ENCODE data around the gene HFM1. TPM values are rescaled to one million over a fixed set of nuclear protein-coding genes. Genes with fewer than 3 reads are reported as not detected.
"Not testable (repeated sequence)": the region's sequence is repeated elsewhere in the genome, so short reads cannot be mapped to it uniquely, and the experiment has no call there.

HFM1 gene
- total RNA-seq, result 1 to 10 TPM in 1 of 2 donors, under 1 TPM in 1; 0.18 to 4.8 TPM

- intact Hi-C loops (cut with DNase I), result loop anchor here (5.0 to 10.0 kb wide), 2 partner anchors 100 to 122 kb away; partner anchors contain the start of gene CDC7
- peak; percentile 32 for DNase-seq (ENCODE audit: low spot score)
These were observed at the start of gene HFM1 for GRCh38 chr1:91404151-91405012. Gene HFM1, minus strand, starts transcription at chr1:91404837. Its CDS starts 3,755 bp downstream, at chr1:91401082.

GRCh38 chr1:91454136-91454535 lies 49.5 kb upstream of the HFM1 start:
- Histone ChIP-seq H3K9me3 (no peaks in the 10 kb centered on the region), H3K4me1 (replicated peaks) (no peaks in the 10 kb centered on the region), H3K4me3 (no peak overlapping the region), H3K36me3 (no peaks in the 10 kb centered on the region), H3K27ac (no peak overlapping the region), H3K27me3 (replicated peaks; ENCODE audit: insufficient read depth) (no peaks in the 10 kb centered on the region)
- no peak for DNase-seq (ENCODE audit: low spot score)
- 77% methylated on average over 2 of the region's 2 CpGs for WGBS
- intact Hi-C loops (cut with DNase I), result no loop called here
- no peak for TF ChIP-seq CTCF (IDR thresholded peaks at IDR 0.05)

More at GRCh38 chr1:91404151-91405012, at the start of gene HFM1:
- Histone ChIP-seq H3K4me3 (peak within 1 kb of the TSS; percentile 43 to 46), H3K9me3 (no peaks in the 10 kb centered on the region), H3K27me3 (replicated peaks; ENCODE audit: insufficient read depth) (no peaks in the 10 kb centered on the region), H3K36me3 (no peaks in the 10 kb centered on the region), H3K27ac (peak within 1 kb of the TSS; percentile 61 to 64), H3K4me1 (replicated peaks) (no peaks in the 10 kb centered on the region)
- WGBS, result 2% methylated on average over 50 of the region's 69 CpGs
- TF ChIP-seq POLR2AphosphoS5 (IDR thresholded peaks at IDR 0.05) (no peak), CTCF (IDR thresholded peaks at IDR 0.05) (peak in 1 of 4 experiments; percentile 8)

- Histone ChIP-seq H3K9me3 (no peaks in the 10 kb centered on the region), H3K27me3 (replicated peaks; ENCODE audit: insufficient read depth) (no peaks in the 10 kb centered on the region), H3K36me3 (no peaks in the 10 kb centered on the region), H3K4me3 (no peak overlapping the region), H3K27ac (no peak overlapping the region), H3K4me1 (replicated peaks) (no peaks in the 10 kb centered on the region)
- 21% methylated on average over 2 of the region's 2 CpGs for WGBS
- TF ChIP-seq CTCF (IDR thresholded peaks at IDR 0.05) (no peak), POLR2A (IDR thresholded peaks at IDR 0.05) (no peak), POLR2AphosphoS5 (IDR thresholded peaks at IDR 0.05) (no peak)
- intact Hi-C loops (cut with DNase I), result no loop called here
- DNase-seq (ENCODE audit: low spot score), result no peak
These were observed 45.6 kb upstream of the HFM1 start for GRCh38 chr1:91450260-91450659.

GRCh38 chr1:91447782-91448181 lies 43.1 kb upstream of the HFM1 start:
- H3K4me3 ChIP-seq; intact Hi-C loops (cut with DNase I); H3K27me3 ChIP-seq (replicated peaks; ENCODE audit: insufficient read depth); H3K9me3 ChIP-seq; H3K4me1 ChIP-seq (replicated peaks); DNase-seq (ENCODE audit: low spot score); H3K36me3 ChIP-seq; H3K27ac ChIP-seq: not testable (repeated sequence)
- 98% methylated on average over 2 of the region's 2 CpGs for WGBS

GRCh38 chr1:91441980-91442379 lies 37.3 kb upstream of the HFM1 start:
- H3K27me3 ChIP-seq (replicated peaks; ENCODE audit: insufficient read depth); DNase-seq (ENCODE audit: low spot score); H3K27ac ChIP-seq; H3K4me3 ChIP-seq; H3K36me3 ChIP-seq; H3K9me3 ChIP-seq; H3K4me1 ChIP-seq (replicated peaks); intact Hi-C loops (cut with DNase I): not testable (repeated sequence)
- WGBS, result 91% methylated on average over 5 of the region's 5 CpGs

- TF ChIP-seq CTCF (IDR thresholded peaks at IDR 0.05) (no peak), POLR2AphosphoS5 (IDR thresholded peaks at IDR 0.05) (no peak), POLR2A (IDR thresholded peaks at IDR 0.05) (no peak)
- Histone ChIP-seq H3K9me3 (no peaks in the 10 kb centered on the region), H3K4me1 (replicated peaks) (no peaks in the 10 kb centered on the region), H3K36me3 (no peaks in the 10 kb centered on the region), H3K27me3 (replicated peaks; ENCODE audit: insufficient read depth) (no peaks in the 10 kb centered on the region), H3K27ac (no peak overlapping the region), H3K4me3 (no peak overlapping the region)
- WGBS, result 86% methylated on average over 1 of the region's 1 CpG
- no peak for DNase-seq (ENCODE audit: low spot score)
- intact Hi-C loops (cut with DNase I), result no loop called here
These were observed 36.2 kb upstream of the HFM1 start for GRCh38 chr1:91440847-91441246.

Measured in prostate gland (tissue), 2 donors.